Measurements from ENCODE around the gene HECW1. TPM values are rescaled to one million over a fixed set of nuclear protein-coding genes. Genes with fewer than 3 reads are reported as not detected.
"Not testable (repeated sequence)": the region's sequence is repeated elsewhere in the genome, so short reads cannot be mapped to it uniquely, and the experiment has no call there.

The HECW1 gene
- total RNA-seq, 3 donors from 2014 or later = not detected

GRCh38 chr7:43586251-43586900 lies 473.9 kb downstream of the HECW1 start:
- Mint-ChIP-seq H3K27me3 (ENCODE audit: low read depth) (peaks cover 4% of the 10 kb centered on the region), H3K9me3 (no peaks in the 10 kb centered on the region), H3K4me1 (ENCODE audit: low read depth) (peaks cover 55% of the 10 kb centered on the region), H3K4me3 (peak overlapping the region; percentile 96), H3K36me3 (ENCODE audit: insufficient read depth) (peaks cover 10% of the 10 kb centered on the region)
- DNase-seq (no peak), ATAC-seq (no peak)

GRCh38 chr7:43588477-43589132 lies 476.2 kb downstream of the HECW1 start:
- ATAC-seq (no peak), DNase-seq (no peak)
- peak overlapping the region; percentile 56 for H3K4me3 Mint-ChIP-seq
- H3K27me3 Mint-ChIP-seq (ENCODE audit: low read depth) = no peaks in the 10 kb centered on the region
- peaks cover 13% of the 10 kb centered on the region for H3K36me3 Mint-ChIP-seq (ENCODE audit: insufficient read depth)
- no peaks in the 10 kb centered on the region for H3K9me3 Mint-ChIP-seq
- H3K4me1 Mint-ChIP-seq (ENCODE audit: low read depth) = peaks cover 69% of the 10 kb centered on the region

GRCh38 chr7:43589133-43589478 lies 476.7 kb downstream of the HECW1 start:
- H3K9me3 Mint-ChIP-seq = no peaks in the 10 kb centered on the region
- H3K4me3 Mint-ChIP-seq = peak overlapping the region; percentile 28
- DNase-seq (no peak), ATAC-seq (no peak)
- peaks cover 11% of the 10 kb centered on the region for H3K36me3 Mint-ChIP-seq (ENCODE audit: insufficient read depth)
- no peaks in the 10 kb centered on the region for H3K27me3 Mint-ChIP-seq (ENCODE audit: low read depth)
- peaks cover 74% of the 10 kb centered on the region for H3K4me1 Mint-ChIP-seq (ENCODE audit: low read depth)

DNA sequence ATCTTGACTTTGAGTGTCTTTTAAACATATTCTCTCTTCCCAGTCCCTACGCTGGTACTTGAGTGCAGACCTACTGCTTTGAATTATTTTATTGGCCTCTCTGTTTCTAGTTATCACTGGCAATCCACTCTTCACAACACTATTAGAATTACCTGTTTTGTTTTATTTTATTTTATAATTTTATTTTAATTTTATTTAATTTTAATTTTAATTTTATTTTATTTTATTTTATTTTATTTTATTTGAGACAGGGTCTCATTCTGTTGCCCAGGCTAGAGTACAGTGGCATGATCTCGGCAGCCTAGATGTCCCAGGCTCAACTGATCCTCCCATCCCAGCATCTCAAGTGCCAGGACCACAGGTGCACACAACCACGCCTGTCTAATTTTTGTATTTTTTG lies 477.3 kb downstream of the HECW1 start:
- Mint-ChIP-seq H3K36me3 (ENCODE audit: insufficient read depth) (peaks cover 11% of the 10 kb centered on the region), H3K9me3 (no peaks in the 10 kb centered on the region), H3K4me3 (peak overlapping the region; percentile 28), H3K4me1 (ENCODE audit: low read depth) (peaks cover 80% of the 10 kb centered on the region), H3K27me3 (ENCODE audit: low read depth) (no peaks in the 10 kb centered on the region)
- DNase-seq (no peak), ATAC-seq (no peak)

- DNase-seq = no peak
- Mint-ChIP-seq H3K4me3 (peak overlapping the region; percentile 58), H3K4me1 (ENCODE audit: low read depth) (peaks cover 82% of the 10 kb centered on the region), H3K27me3 (ENCODE audit: low read depth) (no peaks in the 10 kb centered on the region), H3K9me3 (no peaks in the 10 kb centered on the region), H3K36me3 (ENCODE audit: insufficient read depth) (peaks cover 16% of the 10 kb centered on the region)
- peak; percentile 65 to 68 for ATAC-seq
Measured at GRCh38 chr7:43590862-43591557, 478.6 kb downstream of the HECW1 start.

DNA sequence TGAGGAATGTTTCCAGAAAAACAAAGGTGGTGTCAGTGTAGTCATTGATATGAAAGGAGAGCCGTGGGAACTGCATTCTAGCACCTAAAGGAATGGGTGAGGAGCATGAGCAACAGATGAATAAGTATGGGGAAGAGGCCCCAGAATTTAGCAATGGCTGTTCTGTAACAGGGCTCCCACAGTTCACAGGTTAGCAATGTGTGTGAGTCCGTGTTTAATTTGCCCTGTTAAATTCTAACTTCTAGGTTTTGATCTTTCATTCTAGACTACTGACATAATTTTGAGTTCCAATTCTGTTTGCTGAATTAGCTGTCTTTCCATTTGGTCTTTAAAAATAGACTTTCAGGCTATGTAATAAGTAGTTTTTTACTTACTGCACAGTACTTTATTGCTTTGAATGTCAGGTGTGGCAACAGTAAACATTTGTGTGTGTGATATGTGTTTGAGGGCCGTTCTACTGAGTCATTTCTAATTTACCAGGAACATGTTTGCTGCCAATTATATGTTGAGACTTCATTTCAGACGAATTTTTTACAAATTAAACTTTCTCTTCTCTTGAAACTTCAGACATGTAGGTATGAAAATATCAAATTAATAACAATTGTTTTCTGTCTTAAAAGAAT lies 479.2 kb downstream of the HECW1 start:
- Mint-ChIP-seq H3K27me3 (ENCODE audit: low read depth) (no peaks in the 10 kb centered on the region), H3K4me3 (peak overlapping the region; percentile 58), H3K36me3 (ENCODE audit: insufficient read depth) (peaks cover 16% of the 10 kb centered on the region), H3K9me3 (no peaks in the 10 kb centered on the region), H3K4me1 (ENCODE audit: low read depth) (peaks cover 78% of the 10 kb centered on the region)
- peak; percentile 51 to 60 for ATAC-seq
- DNase-seq = no peak

DNA sequence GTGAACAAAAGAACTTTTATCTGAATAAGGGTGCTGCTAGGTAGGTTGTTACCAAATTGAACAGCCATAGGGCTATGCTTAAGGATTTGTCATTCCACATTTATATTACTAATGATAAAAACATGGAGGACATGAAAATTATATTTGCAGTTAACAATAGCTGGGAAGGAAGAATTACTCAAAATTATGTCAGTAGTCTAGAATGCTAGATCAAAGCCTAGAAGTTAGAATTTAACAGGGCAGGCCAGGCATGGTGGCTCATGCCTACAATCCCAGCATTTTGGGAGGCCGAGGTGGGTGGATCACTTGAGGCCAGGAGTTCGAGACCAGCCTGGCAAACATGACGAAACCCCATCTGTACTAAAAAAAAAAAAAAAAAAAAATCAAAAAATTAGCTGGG lies 479.9 kb downstream of the HECW1 start:
- H3K4me1 Mint-ChIP-seq (ENCODE audit: low read depth) = peaks cover 77% of the 10 kb centered on the region
- DNase-seq (no peak), ATAC-seq (no peak)
- H3K27me3 Mint-ChIP-seq (ENCODE audit: low read depth) = no peaks in the 10 kb centered on the region
- peak overlapping the region; percentile 58 for H3K4me3 Mint-ChIP-seq
- H3K36me3 Mint-ChIP-seq (ENCODE audit: insufficient read depth) = peaks cover 18% of the 10 kb centered on the region
- H3K9me3 Mint-ChIP-seq = no peaks in the 10 kb centered on the region

DNA sequence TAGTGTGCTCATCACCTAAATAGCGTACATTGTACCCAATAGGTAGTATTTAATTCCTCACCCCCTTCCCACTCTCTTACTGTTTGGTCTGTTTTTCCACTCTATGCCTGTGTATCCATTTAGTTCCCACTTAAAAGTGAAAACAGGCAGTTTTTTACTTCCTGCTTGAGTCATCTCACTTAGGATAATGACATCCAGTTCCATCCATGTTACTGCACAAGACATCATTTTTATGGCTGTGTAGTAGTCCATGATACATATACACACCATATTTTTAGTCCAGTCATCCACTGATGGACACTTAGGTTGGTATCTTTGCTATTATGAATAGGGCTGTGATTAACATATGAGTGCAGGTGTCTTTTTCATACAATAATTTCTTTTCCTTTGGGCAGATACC lies 480.6 kb downstream of the HECW1 start:
- H3K4me1 Mint-ChIP-seq (ENCODE audit: low read depth) = peaks cover 73% of the 10 kb centered on the region
- DNase-seq = no peak
- no peaks in the 10 kb centered on the region for H3K9me3 Mint-ChIP-seq
- no peaks in the 10 kb centered on the region for H3K27me3 Mint-ChIP-seq (ENCODE audit: low read depth)
- ATAC-seq = no peak
- H3K36me3 Mint-ChIP-seq (ENCODE audit: insufficient read depth) = peaks cover 18% of the 10 kb centered on the region
- peak overlapping the region; percentile 37 for H3K4me3 Mint-ChIP-seq

- peak overlapping the region; percentile 47 for H3K4me3 Mint-ChIP-seq
- H3K4me1 Mint-ChIP-seq (ENCODE audit: low read depth) = peaks cover 68% of the 10 kb centered on the region
- H3K36me3 Mint-ChIP-seq (ENCODE audit: insufficient read depth) = peaks cover 20% of the 10 kb centered on the region
- H3K27me3 Mint-ChIP-seq (ENCODE audit: low read depth) = no peaks in the 10 kb centered on the region
- no peak for ATAC-seq
- DNase-seq = no peak
- H3K9me3 Mint-ChIP-seq = no peaks in the 10 kb centered on the region
Measured at GRCh38 chr7:43594020-43594419, 481.6 kb downstream of the HECW1 start.

DNA sequence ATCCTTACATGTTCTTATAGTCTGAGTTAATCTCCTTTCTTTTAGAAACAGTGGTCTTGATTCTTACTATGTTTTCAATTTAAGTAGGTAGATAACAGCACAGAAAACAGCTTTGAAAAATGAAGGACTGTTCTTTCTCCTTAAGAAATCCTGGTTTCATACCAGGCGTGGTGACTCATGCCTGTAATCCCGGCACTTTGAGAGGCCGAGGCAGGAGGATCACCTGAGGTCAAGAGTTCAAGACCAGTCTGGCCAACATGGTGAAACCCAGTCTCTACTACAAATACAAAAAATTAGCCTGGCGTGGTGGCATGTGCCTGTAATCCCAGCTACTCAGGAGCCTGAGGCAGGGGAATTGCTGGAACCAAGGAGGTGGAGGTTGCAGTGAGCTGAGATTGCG lies 484.0 kb downstream of the HECW1 start:
- not testable (repeated sequence) for H3K9me3 Mint-ChIP-seq; DNase-seq; H3K4me3 Mint-ChIP-seq; ATAC-seq; H3K27me3 Mint-ChIP-seq (ENCODE audit: low read depth)
- H3K4me1 Mint-ChIP-seq (ENCODE audit: low read depth) = peaks cover 61% of the 10 kb centered on the region
- H3K36me3 Mint-ChIP-seq (ENCODE audit: insufficient read depth) = peaks cover 18% of the 10 kb centered on the region

DNA sequence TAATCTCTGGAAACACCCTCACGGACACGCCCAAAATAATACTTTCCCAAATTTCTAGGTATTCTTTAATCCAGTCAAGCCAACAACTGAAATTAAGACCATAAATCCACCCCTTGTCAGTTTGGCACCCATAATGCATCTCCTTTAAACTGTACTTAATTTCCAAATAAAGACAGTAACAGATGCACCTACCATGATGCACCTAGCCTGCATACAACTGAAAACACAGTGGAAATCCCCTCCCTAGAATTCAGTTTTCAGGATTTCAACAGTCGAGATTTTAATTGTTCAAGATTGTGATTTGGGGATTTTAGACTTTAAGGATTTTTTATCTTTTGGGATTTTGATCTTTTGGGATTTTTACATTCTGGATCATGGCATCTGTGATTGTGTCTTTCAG lies 487.6 kb downstream of the HECW1 start:
- Mint-ChIP-seq H3K4me1 (ENCODE audit: low read depth) (peaks cover 37% of the 10 kb centered on the region), H3K9me3 (no peaks in the 10 kb centered on the region), H3K36me3 (ENCODE audit: insufficient read depth) (peaks cover 24% of the 10 kb centered on the region), H3K27me3 (ENCODE audit: low read depth) (no peaks in the 10 kb centered on the region), H3K4me3 (no peak overlapping the region)
- ATAC-seq (peak in 1 of 2 donors; percentile 34), DNase-seq (no peak)

DNA sequence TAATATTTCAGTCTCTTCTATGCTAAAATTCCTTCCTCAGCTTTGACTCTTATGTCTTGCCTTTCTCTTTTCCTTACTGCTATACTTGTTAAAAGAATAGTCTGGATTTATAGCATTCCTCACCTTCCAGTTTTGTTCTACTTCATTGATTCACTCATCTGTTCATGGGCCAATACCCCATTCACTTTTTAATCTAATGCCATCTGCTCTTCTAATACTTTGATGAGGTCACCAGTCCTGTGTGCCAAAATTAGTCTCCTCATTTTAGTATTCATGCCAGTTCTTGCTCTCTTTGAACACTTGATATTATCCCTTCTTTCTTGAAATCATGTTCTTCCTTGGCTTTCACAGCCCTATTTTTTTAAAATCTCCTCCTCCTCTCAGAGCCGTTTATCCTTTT lies 489.8 kb downstream of the HECW1 start:
- no peaks in the 10 kb centered on the region for H3K9me3 Mint-ChIP-seq
- H3K4me1 Mint-ChIP-seq (ENCODE audit: low read depth) = peaks cover 40% of the 10 kb centered on the region
- H3K4me3 Mint-ChIP-seq = no peak overlapping the region
- ATAC-seq (no peak), DNase-seq (no peak)
- no peaks in the 10 kb centered on the region for H3K27me3 Mint-ChIP-seq (ENCODE audit: low read depth)
- peaks cover 23% of the 10 kb centered on the region for H3K36me3 Mint-ChIP-seq (ENCODE audit: insufficient read depth)

DNA sequence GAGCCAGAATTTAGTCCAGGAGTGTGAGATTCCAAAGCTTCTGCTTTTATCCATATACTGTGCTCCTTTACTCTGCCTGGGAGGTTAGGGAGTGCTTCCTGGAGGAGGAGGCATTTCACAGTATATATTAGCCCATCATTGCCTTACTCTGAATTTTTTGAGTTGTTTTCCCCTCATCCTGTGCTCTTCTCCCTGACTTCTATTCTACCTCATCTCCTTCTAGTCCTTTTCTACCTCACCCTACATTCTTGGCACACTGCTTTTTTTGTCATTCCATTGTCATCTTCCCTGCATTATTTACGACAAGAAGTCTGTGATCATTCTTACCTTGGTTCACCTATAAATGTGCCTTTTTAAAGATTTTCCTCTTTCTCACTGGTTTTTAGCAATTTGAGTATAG lies 491.8 kb downstream of the HECW1 start:
- H3K4me3 Mint-ChIP-seq = peak overlapping the region; percentile 12
- H3K9me3 Mint-ChIP-seq = no peaks in the 10 kb centered on the region
- ATAC-seq = no peak
- H3K36me3 Mint-ChIP-seq (ENCODE audit: insufficient read depth) = peaks cover 32% of the 10 kb centered on the region
- peaks cover 45% of the 10 kb centered on the region for H3K4me1 Mint-ChIP-seq (ENCODE audit: low read depth)
- DNase-seq = no peak
- no peaks in the 10 kb centered on the region for H3K27me3 Mint-ChIP-seq (ENCODE audit: low read depth)

DNA sequence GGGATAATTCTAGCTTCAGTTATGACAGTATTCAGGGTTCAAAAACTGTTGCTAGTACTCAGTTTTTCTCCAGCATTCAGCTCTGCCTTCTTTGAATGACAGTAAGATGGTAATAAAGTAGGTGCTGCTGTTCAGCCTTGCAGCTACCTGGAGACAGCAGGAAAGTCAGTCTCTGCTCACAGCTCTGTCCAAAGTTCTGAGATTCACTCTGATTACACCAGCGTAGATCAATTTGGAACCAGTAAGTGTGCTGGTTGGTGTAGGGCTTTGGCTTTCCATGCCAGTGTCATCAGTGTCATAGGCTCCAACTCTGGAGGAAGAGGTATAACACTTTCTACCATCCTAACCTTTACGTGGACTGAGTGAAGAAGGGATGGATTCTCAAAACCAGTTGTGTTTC lies 496.6 kb downstream of the HECW1 start:
- peaks cover 66% of the 10 kb centered on the region for H3K4me1 Mint-ChIP-seq (ENCODE audit: low read depth)
- peaks cover 44% of the 10 kb centered on the region for H3K36me3 Mint-ChIP-seq (ENCODE audit: insufficient read depth)
- no peak overlapping the region for H3K4me3 Mint-ChIP-seq
- H3K9me3 Mint-ChIP-seq = no peaks in the 10 kb centered on the region
- no peak for DNase-seq
- no peaks in the 10 kb centered on the region for H3K27me3 Mint-ChIP-seq (ENCODE audit: low read depth)
- no peak for ATAC-seq
